ENCODE results near the gene MST1.

GRCh38 chr3:49669352-49669751 is 19.9 kb downstream of the MST1 start:
- TF ChIP-seq POLR2A (IDR thresholded peaks at IDR 0.05) (no peak), CTCF (IDR thresholded peaks at IDR 0.05) (no peak), EP300 (IDR thresholded peaks at IDR 0.05) (no peak)

All from suprapubic skin (tissue), 3 donors.